GM18507 (cell line): Measurements from ENCODE around the gene CDK11B.
"Not testable (repeated sequence)": the region's sequence is repeated elsewhere in the genome, so short reads cannot be mapped to it uniquely, and the experiment has no call there.

Experiments used
- DNase-seq: peaks from one replicate; pipeline ENCODE4 v3.0.0; 2011; ENCODE audit warnings: low read depth; ENCODE audit not compliant: insufficient read length; ENCODE audit errors: extremely low spot score
- FAIRE-seq: peaks from 2 replicates; lab custom pipeline; 2011; peaks lifted over from hg19 to GRCh38; lab: Jason Lieb, UNC

The CDK11B gene

DNA sequence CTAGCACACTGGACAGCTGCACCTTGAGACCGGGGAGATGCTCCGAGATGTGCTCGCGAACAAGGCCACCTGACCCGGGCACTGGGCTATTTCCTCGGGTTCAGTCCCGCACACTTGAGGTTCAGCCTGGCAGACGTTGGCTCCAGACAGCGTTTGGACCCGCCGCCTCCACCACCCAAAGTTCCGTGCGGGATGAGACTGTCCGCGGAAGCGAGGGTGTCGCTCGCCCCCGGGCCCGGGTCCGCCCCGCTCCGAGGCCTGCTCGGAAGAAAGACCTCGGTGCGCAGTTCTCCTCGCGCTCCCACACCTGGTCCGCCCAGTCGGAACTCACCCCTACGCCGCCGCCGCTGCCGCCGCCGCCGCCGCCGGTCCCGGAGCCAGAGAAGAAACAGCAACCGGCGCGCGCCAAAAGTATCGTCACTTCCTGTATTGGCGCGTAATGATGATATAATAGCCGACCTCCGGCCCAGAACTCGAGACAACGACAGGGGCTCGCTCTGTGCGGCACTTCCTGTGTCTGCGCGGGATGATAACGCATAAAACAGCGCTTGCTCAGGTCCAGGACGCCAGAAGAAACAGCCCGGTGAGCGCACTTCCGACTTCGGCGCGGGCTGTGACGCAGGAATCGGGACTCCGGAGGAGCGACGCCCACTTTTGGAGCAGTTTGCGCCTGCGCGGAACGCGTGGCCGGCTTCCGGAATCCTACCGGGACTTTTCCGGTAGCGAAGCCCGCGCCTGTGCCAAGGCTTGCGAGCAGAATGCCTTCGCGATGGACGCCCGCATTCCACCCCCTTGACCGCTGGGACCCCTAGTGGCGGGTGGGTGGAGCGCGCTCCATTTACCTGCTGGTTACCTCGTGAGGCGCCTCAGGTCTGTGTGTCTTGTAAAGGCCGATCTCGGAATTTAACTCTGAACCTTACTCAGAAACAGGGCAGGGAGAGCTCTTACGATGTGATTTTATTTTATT is at the start of gene CDK11B:
TSS of gene CDK11B (minus strand) at position 422 of the 967 bp plus-strand sequence. CDS start 1,519 bp downstream, outside the sequence.
- DNase-seq = peak; percentile 85
- FAIRE-seq = peak; percentile 99

DNA sequence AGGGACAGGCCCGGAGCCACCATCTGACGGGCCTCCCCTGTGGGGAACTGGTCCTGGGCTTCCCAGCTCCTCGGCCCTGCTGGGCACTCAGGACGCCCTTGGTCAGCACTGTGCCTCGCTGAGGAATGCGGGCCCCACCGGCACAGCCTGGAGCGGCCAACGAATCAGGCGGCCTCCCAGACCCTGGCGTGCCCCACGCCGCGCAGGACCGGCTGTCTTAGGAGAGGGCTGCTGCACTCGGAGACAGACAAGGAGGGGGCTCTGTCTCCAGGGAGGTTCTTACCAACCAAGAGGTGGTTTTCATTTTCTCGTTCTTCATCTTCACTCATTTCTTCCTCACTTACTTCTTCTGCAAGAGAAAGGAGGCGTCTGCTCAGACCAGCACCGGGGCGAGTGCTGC is 49.1 kb upstream of the CDK11B start:
- not testable (repeated sequence) for DNase-seq, FAIRE-seq

DNA sequence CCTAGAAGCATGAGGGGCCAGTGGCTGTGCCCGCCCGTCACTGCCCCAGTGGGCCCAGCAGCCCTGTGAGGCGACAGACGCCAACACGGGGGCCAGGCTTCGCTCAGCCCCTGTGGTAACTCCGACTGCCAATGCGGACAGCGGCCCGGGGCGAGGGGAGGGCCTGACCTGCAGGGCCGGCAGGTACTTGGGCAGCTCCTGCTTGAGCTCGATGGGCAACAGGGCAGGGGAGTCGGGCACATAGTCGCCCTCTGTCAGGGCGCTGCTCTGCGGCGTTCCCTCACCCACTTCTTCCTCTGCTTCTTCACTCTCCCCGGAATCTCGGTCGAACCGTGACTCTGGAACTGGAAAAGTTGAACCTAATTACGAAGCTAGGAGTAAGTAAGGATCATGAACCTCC is 48.4 kb upstream of the CDK11B start:
- DNase-seq, FAIRE-seq: not testable (repeated sequence)

DNA sequence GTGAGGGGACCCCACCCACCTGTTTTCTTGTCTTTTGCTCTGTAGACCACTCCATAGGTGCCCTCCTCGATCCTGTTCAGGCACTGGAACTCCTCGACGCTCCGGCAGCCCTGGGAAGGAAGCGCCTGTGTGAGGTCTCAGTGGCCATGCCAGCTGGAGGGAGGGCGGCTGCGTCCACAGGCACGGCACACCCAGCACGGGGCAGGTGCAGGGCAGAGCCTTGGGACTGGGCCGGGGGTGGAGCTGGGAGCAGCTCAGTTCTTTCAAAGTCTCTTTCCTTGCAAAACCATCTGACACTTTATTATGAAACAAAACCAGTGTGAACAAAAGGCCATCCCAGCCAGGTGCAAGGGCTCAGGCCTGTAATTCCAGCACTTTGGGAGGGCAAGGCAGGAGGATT is 46.8 kb upstream of the CDK11B start:
- DNase-seq, FAIRE-seq: not testable (repeated sequence)

DNA sequence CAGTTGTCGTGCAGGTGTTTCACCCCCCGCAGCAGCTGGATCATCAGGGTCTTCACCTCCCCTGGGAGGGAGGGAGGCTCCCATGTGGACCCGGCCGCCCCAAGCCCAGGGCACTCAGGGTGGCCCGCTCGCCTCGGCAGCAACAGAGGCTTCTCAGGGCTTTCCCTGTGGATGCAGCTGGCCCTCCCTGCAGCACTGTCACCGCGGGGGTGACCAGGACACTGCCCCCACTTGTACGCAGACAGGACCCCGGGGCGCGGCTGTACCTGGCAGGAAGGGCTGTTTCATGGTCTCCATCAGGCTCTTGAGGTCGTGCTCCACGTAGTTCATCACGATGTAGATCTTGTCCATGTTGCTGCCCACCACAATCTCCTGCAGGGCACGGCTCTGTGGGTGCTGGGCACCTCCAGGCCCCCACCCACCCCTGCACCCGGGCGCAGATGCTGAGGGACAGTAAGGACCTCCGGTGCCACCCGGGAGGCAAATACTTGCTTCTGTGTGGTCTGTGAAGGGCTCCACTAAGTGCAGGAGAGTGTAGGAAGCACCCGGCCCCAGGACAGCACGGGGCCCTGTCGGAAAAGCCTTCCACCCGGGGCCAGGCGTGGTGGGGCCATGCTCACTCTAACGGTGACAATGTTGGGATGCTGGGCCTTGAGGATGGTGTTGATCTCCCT is 45.6 kb upstream of the CDK11B start:
- DNase-seq = not testable (repeated sequence)

DNA sequence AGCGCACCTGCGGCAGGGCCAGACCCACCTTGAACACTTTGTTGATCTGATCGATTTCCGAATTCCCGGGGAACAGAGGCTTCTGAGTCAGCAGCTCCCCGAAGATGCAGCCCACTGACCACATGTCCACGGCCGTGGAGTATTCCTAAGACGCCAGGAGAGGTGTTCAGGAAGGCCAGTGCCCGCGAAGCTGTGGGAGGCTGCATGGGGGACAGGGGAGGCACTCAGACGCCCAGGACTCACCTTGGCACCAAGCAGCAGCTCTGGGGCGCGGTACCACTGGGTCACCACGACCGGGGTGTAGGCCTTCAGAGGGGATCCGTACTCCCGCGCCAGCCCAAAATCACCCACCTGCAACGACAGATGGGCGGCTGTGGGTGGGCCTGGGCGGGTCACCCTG is 45.0 kb upstream of the CDK11B start:
- DNase-seq (no peak), FAIRE-seq (no peak)

More for the DNA sequence above, 45.6 kb upstream of the CDK11B start:
- not testable (repeated sequence) for FAIRE-seq

DNA sequence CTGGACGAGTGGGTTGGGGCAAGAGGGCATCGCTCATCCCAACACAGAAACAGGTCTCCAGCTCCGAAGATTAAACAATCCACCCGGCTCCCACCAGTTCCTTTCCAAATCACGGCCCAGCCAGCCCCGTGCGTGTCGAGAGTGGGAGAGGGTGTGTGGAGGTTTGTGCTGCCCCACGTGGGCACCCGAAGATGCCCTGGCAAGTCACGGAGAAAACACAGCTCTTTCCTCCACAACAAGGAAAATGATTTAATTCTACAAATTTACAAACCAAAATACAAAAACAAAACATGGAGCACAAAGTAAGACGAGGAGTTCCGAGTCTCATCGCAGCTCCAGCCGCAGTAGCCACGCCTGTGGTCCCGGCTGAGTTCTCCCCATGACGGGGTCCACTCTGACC is 43.7 kb upstream of the CDK11B start:
- not testable (repeated sequence) for FAIRE-seq, DNase-seq

DNA sequence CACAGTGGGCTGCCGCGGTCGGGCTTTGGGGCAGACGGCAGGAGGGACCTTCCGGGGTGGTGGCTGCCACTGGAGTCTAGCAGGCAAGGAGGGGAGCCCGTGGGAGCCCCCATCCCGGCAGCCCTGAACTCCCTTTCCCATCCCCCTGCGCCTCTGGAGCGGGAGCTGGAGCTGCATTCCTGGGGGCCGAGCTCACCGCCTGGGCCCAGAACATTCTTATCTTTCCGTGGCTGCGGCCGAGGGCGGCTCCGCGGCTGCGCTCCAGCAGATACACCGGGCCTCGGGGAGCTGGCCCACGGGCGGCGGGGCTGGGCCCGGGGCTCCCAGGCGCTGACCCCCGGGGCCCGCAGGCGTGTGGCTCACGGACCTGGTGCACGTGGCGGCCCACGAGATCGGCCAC is 41.8 kb upstream of the CDK11B start:
- FAIRE-seq, DNase-seq: not testable (repeated sequence)

DNA sequence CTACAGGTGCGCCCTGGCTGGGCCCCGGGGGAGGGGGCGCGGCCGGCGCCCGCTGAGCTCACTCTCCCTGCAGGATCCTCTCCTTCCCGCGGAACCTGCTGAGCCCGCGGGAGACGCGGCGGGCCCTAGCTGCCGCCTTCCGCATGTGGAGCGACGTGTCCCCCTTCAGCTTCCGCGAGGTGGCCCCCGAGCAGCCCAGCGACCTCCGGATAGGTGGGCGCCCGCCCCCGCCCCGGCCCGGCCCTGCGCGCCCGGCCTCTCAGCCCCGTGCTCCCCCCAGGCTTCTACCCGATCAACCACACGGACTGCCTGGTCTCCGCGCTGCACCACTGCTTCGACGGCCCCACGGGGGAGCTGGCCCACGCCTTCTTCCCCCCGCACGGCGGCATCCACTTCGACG is 41.3 kb upstream of the CDK11B start:
- DNase-seq, FAIRE-seq: not testable (repeated sequence)

DNA sequence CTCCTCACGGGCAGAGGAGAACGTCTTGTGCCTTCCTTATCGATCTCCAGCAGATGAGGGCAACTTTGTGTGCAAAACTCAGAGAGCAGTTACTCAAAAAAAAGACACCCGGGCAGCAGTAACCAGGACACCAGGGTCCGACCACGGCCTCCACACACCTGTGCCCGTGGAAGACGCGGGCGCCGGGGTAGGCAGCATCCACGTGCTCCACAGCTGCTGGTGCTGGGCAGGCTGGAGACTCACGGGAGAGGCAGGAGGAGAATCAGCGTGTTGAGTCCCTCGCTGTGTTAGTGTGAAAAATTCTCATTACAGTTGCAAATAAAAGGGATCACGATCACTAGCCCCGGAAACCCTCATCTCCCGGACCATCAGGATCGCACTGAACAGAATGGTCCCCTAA is 40.3 kb upstream of the CDK11B start:
- not testable (repeated sequence) for DNase-seq, FAIRE-seq

DNA sequence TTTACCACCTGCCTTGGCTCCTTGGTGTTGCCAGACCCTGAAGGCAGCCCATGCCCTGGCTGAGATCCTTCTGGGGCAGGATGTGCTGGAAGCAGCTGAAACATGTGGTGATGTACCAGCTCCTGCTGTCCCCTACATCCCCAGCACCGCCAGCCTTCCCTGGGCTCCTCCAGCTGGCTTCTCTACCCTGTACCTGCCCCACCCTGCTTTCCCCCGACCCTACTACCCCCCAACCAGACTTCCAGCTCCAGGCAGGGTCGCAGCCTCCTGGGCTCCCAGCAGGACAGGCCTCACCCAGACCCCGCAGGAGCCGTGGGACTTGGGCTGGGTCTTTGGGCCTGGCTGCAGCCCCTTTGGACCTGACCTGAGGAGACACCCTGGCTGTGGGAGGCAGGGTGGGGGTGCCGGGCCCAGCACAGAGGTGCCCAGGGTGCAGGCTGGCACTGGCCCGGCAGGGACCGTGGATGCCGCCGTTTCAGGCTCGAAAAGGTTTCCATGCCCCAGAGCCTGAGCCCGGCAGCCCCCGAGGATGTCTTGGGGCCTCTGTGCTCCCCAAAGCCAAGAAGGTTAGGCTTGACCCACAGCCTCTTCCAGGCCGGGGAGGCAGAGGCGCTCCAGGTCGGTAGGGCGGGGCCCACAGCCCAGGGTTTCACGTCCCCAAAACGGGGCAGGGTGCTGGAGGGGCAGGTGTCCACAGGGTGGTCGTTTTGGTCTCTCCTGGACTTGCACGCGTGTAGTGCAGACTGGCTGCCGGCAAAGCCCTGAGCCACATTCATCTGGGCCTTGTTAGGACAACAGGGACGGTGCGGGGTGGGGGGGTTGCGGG is 38.8 kb upstream of the CDK11B start:
- not testable (repeated sequence) for DNase-seq, FAIRE-seq

DNA sequence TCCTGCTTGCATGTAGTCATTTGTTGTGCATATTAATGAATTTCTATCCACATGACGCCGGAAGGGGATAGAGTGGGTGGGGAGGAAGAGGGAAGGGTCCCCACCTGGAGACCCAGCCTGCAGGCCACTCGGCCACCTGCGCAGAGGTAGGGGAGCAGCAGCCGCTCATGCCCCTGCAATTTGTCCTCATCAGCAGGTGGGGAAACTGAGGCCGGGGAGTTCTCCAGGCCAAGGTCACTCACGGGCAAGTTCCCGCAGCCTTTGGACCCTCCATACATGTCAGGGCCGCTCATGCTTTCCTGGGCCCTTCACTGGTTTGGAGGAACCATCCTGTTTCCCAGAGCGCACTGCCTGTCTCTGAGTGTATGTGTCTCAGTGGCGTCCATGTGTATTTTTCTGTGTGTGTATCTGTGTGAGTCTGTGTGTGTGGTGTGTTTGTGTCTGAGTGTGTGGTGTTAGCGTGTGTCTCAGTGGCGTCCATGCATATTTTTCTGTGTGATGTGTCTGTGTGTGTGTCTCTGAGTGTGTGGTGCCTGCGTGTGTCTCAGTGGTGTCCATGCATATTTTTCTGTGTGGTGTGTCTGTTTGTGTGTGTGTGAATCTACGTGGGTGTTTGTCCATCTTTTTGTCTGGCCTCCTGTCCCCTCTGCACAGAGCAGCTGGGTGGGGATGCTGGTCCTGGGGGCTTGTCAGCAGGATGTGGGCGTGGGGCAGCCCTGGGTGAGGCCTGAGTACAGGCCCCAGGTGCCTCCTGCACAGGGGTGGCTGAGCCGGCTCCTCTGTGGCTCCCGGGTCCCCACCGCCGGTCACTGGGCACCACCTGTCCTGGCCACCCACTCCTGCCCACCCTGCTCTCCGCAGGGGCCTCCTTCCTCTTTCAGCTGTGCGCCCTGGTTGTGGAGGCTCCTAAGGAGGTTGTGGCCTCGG is 37.9 kb upstream of the CDK11B start:
- not testable (repeated sequence) for DNase-seq, FAIRE-seq

DNA sequence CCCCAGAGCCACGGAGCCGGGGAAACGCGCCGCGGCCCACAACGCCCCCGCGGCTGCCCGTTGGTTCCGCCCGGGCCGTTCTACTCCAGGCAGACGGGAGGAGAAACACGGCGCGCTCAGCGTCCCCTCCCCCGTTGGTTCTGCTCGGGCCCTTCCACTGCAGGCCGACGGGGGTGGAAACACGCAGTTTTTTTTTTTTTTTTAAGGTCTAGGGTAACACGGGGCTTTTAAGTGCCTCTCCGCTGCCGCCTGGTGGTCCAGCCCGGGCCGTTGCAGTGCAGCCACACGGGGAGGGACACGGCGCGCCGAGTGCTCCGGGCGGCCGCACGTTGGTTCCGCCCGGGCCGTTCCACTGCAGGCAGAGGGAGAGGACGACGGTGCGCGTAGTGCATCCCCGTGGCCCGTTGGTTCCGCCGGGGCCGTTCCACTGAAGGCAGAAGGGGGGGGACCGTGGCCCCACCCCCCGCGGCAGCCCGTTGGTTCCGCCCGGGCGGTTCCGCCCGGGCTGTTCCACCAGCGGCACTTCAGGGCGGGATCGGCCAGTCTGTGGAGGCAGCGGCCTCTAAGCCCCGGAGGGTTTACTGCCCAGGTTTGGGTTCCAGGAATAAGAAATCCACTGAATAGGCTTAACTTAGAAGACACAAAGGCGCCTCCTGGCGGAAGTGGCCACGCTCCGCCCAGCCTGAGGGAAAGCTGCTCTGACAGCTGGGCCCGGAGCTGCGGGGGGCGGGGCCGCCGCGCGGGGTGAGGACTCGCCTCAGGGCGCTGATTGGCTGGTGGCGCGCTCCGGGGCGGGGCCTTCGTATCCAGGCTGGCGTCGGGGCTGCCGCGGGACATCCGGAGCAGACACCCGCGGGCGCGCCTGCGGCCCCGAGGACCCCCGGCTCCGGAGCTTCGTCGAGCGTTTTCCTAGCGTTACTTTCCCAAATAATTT is 34.2 kb upstream of the CDK11B start, which contains the start of gene SLC35E2B:
TSS of gene SLC35E2B (minus strand) at position 82 of the 934 bp plus-strand sequence. CDS start 16,096 bp downstream, outside the sequence.
- FAIRE-seq = peak; percentile 98
- DNase-seq = peak; percentile 30

DNA sequence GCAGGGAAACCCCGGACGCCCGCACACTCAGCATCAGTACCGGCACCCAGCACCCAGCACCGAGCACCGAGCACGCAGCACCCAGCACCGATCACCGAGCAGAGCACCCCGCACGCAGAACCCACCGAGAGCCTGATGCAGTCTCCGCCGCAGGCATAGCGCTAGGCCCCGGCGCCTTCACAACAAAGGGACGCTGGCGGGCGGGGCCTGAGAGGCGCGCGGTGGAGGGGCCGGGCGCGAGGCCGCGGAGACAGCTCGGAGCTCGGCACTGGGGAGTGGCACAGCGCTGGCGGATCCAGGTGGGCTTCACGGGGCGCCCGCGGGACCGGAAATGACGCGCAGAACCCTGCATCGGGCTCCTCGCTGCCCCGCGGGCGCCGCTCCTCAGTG is 33.5 kb upstream of the CDK11B start:
- not testable (repeated sequence) for FAIRE-seq, DNase-seq

DNA sequence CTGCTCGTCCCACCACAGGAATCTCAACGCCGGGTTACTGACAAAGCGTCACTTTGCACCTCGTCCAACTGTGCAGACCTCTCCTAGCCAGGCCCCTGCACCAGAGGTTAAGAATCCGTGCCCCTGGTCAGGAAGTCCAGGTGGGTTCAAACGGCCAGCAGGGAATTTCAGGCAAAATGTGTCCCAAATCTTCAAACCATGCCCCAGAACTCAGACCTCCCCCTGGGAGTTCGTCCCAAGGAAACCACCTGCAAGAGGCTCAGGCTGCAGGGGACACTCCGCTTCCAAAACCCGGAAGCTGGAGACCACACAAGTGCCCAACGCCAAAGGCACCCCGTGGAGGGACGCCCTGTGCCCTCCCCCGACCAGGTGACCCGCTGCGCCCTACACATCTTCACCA is 32.6 kb upstream of the CDK11B start:
- not testable (repeated sequence) for FAIRE-seq, DNase-seq

DNA sequence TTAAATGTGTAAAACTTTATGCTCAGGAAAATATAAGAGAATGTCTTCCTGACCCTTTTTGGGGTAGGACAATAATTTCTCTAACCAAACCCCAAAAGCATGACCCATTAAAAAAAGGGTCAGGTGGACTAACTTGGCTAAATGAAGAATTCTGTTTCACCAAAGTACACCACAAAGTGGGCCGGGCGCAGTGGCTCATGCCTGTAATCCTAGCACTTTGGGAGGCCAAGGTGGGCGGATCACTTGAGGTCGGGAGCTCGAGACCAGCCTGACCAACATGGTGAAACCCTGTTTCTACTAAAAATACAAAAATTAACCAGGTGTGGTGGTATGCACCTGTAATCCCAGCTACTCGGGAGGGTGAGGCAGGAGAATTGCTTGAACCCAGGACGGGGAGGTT is 30.7 kb upstream of the CDK11B start:
- not testable (repeated sequence) for DNase-seq, FAIRE-seq

DNA sequence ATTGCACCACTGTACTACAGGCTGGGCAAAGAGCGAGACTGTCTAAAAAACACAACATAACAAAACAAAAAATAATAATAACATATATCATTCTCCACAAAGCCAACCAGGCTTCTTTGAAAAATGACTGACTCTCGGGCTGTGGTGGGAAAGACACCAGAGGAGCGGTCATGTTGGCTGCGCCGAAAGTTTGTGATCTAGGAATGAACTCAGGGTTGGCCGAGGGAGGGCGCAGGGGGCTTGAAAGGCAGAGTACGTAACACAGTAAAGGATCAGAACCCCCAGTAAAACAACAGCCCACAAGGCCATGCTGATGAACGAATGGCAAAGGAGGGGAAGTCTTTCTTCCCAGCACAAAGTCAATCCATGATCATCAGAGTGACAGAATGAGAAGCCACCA is 29.0 kb upstream of the CDK11B start:
- no peak for FAIRE-seq

More for the DNA sequence above, 29.0 kb upstream of the CDK11B start:
- DNase-seq = no peak
